PC-9 (cell line): Measurements from ENCODE around the gene SRBD1. TPM values are rescaled to one million over a fixed set of nuclear protein-coding genes. Genes with fewer than 3 reads are reported as not detected.

Source experiments
- BruUV-seq: library from RNA; stranded (reverse); fragments of 400-500 nt; replicated peaks from 2 replicates; lab custom pipeline; 2021; lab: Mats Ljungman, UMichigan
- CTCF ChIA-PET: fragments of 300-600 bp; sonication (Branson Sonifier 250); formaldehyde crosslinking; loops from one replicate; lab custom pipeline; 2022; ENCODE audit warnings: antibody characterized with exemption; lab: Charles Lee
- POLR2A ChIA-PET: fragments of 300-600 bp; sonication (Branson Sonifier 250); formaldehyde crosslinking; loops from one replicate; lab custom pipeline; 2022; ENCODE audit warnings: antibody characterized with exemption; ENCODE audit not compliant: unreplicated experiment; lab: Charles Lee
- DNase-seq, 2 experiments: peaks; one replicate each; pipeline versions ENCODE4 v3.0.0 to v3.0.0-alpha.2; 2015 to 2022; ENCODE audit warnings: mixed read lengths in 1 of 2
- H2AFZ ChIP-seq: fragments of 200-600 bp; sonication (generic); 2 replicates; pipeline ENCODE4 v1.8.1; 2017; ENCODE audit warnings: antibody characterized with exemption
- H3F3A ChIP-seq: fragments of 200-600 bp; sonication (generic); 2 replicates; pipeline ENCODE4 v1.8.1; 2017; ENCODE audit warnings: antibody characterized with exemption, mild to moderate bottlenecking, low read depth; ENCODE audit not compliant: insufficient read depth
- H3K27ac ChIP-seq: fragments of 200-600 bp; sonication (generic); 2 replicates; pipeline ENCODE4 v1.6.1; 2016; ENCODE audit warnings: mixed run types
- H3K27me3 ChIP-seq: fragments of 200-600 bp; sonication (generic); 2 replicates; pipeline ENCODE4 v1.6.1; 2016; ENCODE audit warnings: low read depth, mixed run types; ENCODE audit not compliant: insufficient read depth
- H3K36me3 ChIP-seq: fragments of 200-600 bp; sonication (generic); 2 replicates; pipeline ENCODE4 v1.6.1; 2016; ENCODE audit warnings: low read depth, mixed run types
- H3K4me1 ChIP-seq: fragments of 200-600 bp; sonication (generic); replicated peaks from 2 replicates; pipeline ENCODE4 v1.6.1; 2016; ENCODE audit warnings: mixed run types; ENCODE audit not compliant: insufficient read depth
- H3K4me2 ChIP-seq: fragments of 200-600 bp; sonication (generic); 2 replicates; pipeline ENCODE4 v1.6.1; 2017; ENCODE audit warnings: mixed run types
- H3K4me3 ChIP-seq: fragments of 200-600 bp; sonication (generic); 2 replicates; pipeline ENCODE4 v1.6.1; 2016; ENCODE audit warnings: mixed run types
- H3K79me2 ChIP-seq: fragments of 200-600 bp; sonication (generic); 2 replicates; pipeline ENCODE4 v1.6.1; 2017; ENCODE audit warnings: low read depth, mixed run types
- H3K9me2 ChIP-seq: fragments of 200-600 bp; sonication (generic); 2 replicates; pipeline ENCODE4 v1.8.1; 2017; ENCODE audit warnings: mild to moderate bottlenecking; ENCODE audit not compliant: insufficient read depth
- H3K9me3 ChIP-seq: fragments of 200-600 bp; sonication (generic); 2 replicates; pipeline ENCODE4 v1.8.1; 2016; ENCODE audit warnings: low read depth; ENCODE audit not compliant: insufficient read depth
- H4K20me1 ChIP-seq: fragments of 200-600 bp; sonication (generic); 2 replicates; pipeline ENCODE4 v1.8.1; 2017; ENCODE audit not compliant: insufficient read depth
- EZH2 ChIP-seq: fragments of 200-600 bp; sonication (generic); IDR thresholded peaks from 2 replicates; pipeline ENCODE4 v1.8.0; 2017; ENCODE audit warnings: antibody characterized with exemption, low read depth
- intact Hi-C: fragments of 100-400 bp; cut with micrococcal nuclease; formaldehyde crosslinking; loops from one replicate; pipeline ENCODE4 v1.10.0; 2022; ENCODE audit not compliant: unreplicated experiment
- total RNA-seq: library from RNA; stranded (reverse); gene quantifications from 2 replicates; pipeline ENCODE4 v1.2.3, GENCODE V29; 2021
- TF ChIP-seq, protein P1 (sequence below): fragments of 200-600 bp; sonication (generic); conservative IDR thresholded peaks from 2 replicates; pipeline ENCODE4 v1.6.1; 2017; ENCODE audit warnings: mixed run types, antibody characterized with exemption, mild to moderate bottlenecking, moderate library complexity

SRBD1 gene
- total RNA-seq, 1 experiment from 2014 or later = 17.8 TPM

DNA sequence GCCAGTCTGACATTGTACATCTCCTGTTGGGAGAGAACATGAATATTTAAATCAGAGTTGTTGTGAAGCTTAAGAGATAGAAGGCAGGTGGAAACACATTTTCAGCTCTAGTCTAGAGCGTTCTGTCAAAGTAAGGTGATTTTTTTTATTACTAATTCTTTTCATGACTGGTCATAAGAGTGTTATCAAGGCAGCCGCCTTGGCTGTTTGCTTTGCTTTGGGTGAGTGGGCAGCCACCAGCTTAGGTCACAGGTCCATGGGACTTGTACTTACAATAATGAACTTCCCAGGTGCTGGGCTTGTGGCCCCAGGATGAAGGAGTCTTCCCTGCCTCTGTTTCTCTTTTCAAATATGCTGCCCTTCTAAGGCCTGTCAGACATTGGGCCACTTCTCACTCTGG is 256.3 kb downstream of the SRBD1 start:
- TF ChIP-seq EZH2 = no peak
- TF ChIP-seq, protein P1, sequence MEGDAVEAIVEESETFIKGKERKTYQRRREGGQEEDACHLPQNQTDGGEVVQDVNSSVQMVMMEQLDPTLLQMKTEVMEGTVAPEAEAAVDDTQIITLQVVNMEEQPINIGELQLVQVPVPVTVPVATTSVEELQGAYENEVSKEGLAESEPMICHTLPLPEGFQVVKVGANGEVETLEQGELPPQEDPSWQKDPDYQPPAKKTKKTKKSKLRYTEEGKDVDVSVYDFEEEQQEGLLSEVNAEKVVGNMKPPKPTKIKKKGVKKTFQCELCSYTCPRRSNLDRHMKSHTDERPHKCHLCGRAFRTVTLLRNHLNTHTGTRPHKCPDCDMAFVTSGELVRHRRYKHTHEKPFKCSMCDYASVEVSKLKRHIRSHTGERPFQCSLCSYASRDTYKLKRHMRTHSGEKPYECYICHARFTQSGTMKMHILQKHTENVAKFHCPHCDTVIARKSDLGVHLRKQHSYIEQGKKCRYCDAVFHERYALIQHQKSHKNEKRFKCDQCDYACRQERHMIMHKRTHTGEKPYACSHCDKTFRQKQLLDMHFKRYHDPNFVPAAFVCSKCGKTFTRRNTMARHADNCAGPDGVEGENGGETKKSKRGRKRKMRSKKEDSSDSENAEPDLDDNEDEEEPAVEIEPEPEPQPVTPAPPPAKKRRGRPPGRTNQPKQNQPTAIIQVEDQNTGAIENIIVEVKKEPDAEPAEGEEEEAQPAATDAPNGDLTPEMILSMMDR = no peak
- H4K20me1 ChIP-seq = no peaks in the 10 kb centered on the region
- no peaks in the 10 kb centered on the region for H3K27me3 ChIP-seq
- ChIA-PET POLR2A (no interaction called here), CTCF (no interaction called here)
- intact Hi-C loops = no loop called here
- no peak for DNase-seq
- H3K36me3 ChIP-seq = no peaks in the 10 kb centered on the region
- H3K79me2 ChIP-seq = no peaks in the 10 kb centered on the region
- no peak overlapping the region for H3K4me3 ChIP-seq
- no peak overlapping the region for H2AFZ ChIP-seq
- H3K9me2 ChIP-seq = no peaks in the 10 kb centered on the region
- H3K4me1 ChIP-seq = peaks cover 22% of the 10 kb centered on the region
- H3K27ac ChIP-seq = peak overlapping the region; percentile 53
- no peak overlapping the region for H3K4me2 ChIP-seq
- peaks cover 15% of the 10 kb centered on the region; the same call in 1 of the 2 replicates for H3F3A ChIP-seq
- BruUV-seq = no TSS peak
- no peaks in the 10 kb centered on the region; the same call in 1 of the 2 replicates for H3K9me3 ChIP-seq

- ChIA-PET POLR2A (interaction anchor here (0.7 kb wide), 1 partner anchor 15 kb away, joined by 5 read pairs; no protein-coding TSS in a partner anchor), CTCF (no interaction called here)
- H3K4me2 ChIP-seq = peak overlapping the region; percentile 36
- TF ChIP-seq, protein P1 = no peak
- TF ChIP-seq EZH2 = no peak
- intact Hi-C loops = no loop called here
- H3K27me3 ChIP-seq = no peaks in the 10 kb centered on the region
- H3K9me3 ChIP-seq = no peaks in the 10 kb centered on the region; the same call in 1 of the 2 replicates
- H3F3A ChIP-seq = peaks cover 15% of the 10 kb centered on the region; the same call in 1 of the 2 replicates
- H3K9me2 ChIP-seq = no peaks in the 10 kb centered on the region
- 0 out of 2 replicates have a peak overlapping the region, but pooled peaks have one; percentile 10 for H2AFZ ChIP-seq
- no peak overlapping the region for H3K4me3 ChIP-seq
- H3K4me1 ChIP-seq = peaks cover 22% of the 10 kb centered on the region
- peak overlapping the region; percentile 53 for H3K27ac ChIP-seq
- no TSS peak for BruUV-seq
- H3K79me2 ChIP-seq = no peaks in the 10 kb centered on the region
- H4K20me1 ChIP-seq = no peaks in the 10 kb centered on the region
- H3K36me3 ChIP-seq = no peaks in the 10 kb centered on the region
- peak in 1 of 2 experiments; percentile 94 for DNase-seq
These were observed 257.2 kb downstream of the SRBD1 start for GRCh38 chr2:45353879-45354278.

GRCh38 chr2:45352506-45352905 is 258.6 kb downstream of the SRBD1 start:
- Histone ChIP-seq H3K9me3 (no peaks in the 10 kb centered on the region; the same call in 1 of the 2 replicates), H3K4me1 (peaks cover 22% of the 10 kb centered on the region), H3K36me3 (no peaks in the 10 kb centered on the region), H2AFZ (no peak overlapping the region), H3K27me3 (no peaks in the 10 kb centered on the region), H3F3A (peaks cover 15% of the 10 kb centered on the region; the same call in 1 of the 2 replicates), H3K79me2 (no peaks in the 10 kb centered on the region), H3K27ac (no peak overlapping the region), H3K4me3 (no peak overlapping the region), H3K9me2 (no peaks in the 10 kb centered on the region), H4K20me1 (no peaks in the 10 kb centered on the region), H3K4me2 (no peak overlapping the region)
- BruUV-seq = no TSS peak
- POLR2A ChIA-PET = no interaction called here
- intact Hi-C loops = no loop called here
- CTCF ChIA-PET = no interaction called here
- TF ChIP-seq, protein P1 = no peak
- TF ChIP-seq EZH2 = no peak
- DNase-seq = no peak
